Measurements from ENCODE around the gene RBM4B. TPM values are rescaled to one million over a fixed set of nuclear protein-coding genes. Genes with fewer than 3 reads are reported as not detected.

RBM4B gene
- total and polyA plus RNA-seq, 2 experiments from 2014 or later: 28.0 to 31.0 TPM

DNA sequence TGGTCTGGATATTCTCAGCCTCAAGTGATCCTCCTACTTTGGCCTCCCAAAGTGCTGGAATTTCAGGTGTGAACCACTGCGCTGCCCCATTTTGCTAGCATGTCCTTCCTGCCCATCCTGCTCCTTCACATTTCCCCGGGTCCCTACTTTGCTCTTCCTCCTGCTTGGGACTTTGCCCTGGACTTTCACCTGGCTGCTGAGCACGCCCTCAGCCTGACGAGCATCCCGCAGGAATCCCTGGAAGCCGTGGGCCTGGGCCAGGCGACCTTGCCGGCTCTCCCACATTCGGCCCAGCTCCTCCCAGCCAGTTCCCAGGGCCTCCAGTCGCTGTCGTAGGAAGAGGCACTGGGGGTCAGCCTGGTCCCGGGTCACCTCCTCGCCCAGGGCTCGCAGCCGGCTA is 22.6 kb upstream of the RBM4B start:
- Mint-ChIP-seq H3K27ac (no peak overlapping the region), H3K36me3 (ENCODE audit: low read depth) (peaks cover 57% of the 10 kb centered on the region), H3K27me3 (ENCODE audit: insufficient read depth, low read depth, poor library complexity) (peaks cover 2% of the 10 kb centered on the region), H3K9me3 (no peaks in the 10 kb centered on the region; the same call in 2 of the 3 replicates), H3K4me3 (no peak overlapping the region), H3K4me1 (no peaks in the 10 kb centered on the region; the same call in 2 of the 3 replicates)
- Histone ChIP-seq H3K27ac (ENCODE audit: low read depth) (no peak overlapping the region), H2AFZ (no peak overlapping the region), H3F3A (replicated peaks; ENCODE audit: low read depth) (no peaks in the 10 kb centered on the region), H3K4me2 (no peak overlapping the region), H3K79me2 (replicated peaks; ENCODE audit: insufficient read depth) (no peaks in the 10 kb centered on the region), H3K4me1 (ENCODE audit: insufficient read depth) (no peaks in the 10 kb centered on the region), H3K4me3 (no peak overlapping the region), H3K27me3 (ENCODE audit: insufficient read depth) (no peaks in the 10 kb centered on the region), H3K36me3 (ENCODE audit: insufficient read depth) (no peaks in the 10 kb centered on the region), H4K20me1 (replicated peaks; ENCODE audit: insufficient read depth) (no peaks in the 10 kb centered on the region; the same call in 1 of the 2 replicates), H3K9me2 (ENCODE audit: insufficient read depth) (no peaks in the 10 kb centered on the region)
- TF ChIP-seq POLR2AphosphoS5 (IDR thresholded peaks at IDR 0.05; ENCODE audit: low read depth): no peak
- TF ChIP-seq EZH2phosphoT487 (IDR thresholded peaks at IDR 0.05; ENCODE audit: unreplicated experiment): no peak
- ATAC-seq (no peak), DNase-seq (ENCODE audit: low spot score) (no peak)

DNA sequence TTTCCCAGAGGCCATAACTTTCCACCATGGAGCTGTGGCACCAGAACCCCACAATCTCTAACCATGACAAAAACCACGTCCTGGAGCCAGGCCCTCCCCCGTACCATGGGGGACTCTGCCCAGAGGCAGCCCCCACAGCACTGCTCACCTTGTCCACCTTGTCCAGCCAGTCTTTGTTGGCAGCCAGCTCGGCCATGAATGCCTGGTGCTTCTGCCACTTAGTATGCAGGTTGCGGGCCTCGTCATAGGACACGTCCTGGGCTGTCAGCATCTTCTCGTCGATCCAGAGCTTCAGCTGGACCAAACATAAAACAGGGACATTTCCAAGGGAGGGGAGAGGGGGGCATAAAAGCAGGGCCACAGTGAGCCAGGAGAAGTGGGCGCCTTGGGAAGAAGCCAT is 20.8 kb upstream of the RBM4B start:
- Histone ChIP-seq H3K4me2 (no peak overlapping the region), H2AFZ (no peak overlapping the region), H3K27ac (ENCODE audit: low read depth) (no peak overlapping the region), H3K79me2 (replicated peaks; ENCODE audit: insufficient read depth) (no peaks in the 10 kb centered on the region), H4K20me1 (replicated peaks; ENCODE audit: insufficient read depth) (no peaks in the 10 kb centered on the region; the same call in 1 of the 2 replicates), H3F3A (replicated peaks; ENCODE audit: low read depth) (no peaks in the 10 kb centered on the region), H3K9me2 (ENCODE audit: insufficient read depth) (no peaks in the 10 kb centered on the region), H3K27me3 (ENCODE audit: insufficient read depth) (no peaks in the 10 kb centered on the region), H3K36me3 (ENCODE audit: insufficient read depth) (no peaks in the 10 kb centered on the region), H3K4me3 (no peak overlapping the region), H3K4me1 (ENCODE audit: insufficient read depth) (no peaks in the 10 kb centered on the region)
- DNase-seq (ENCODE audit: low spot score) (no peak), ATAC-seq (no peak)
- Mint-ChIP-seq H3K36me3 (ENCODE audit: low read depth) (peaks cover 63% of the 10 kb centered on the region), H3K9me3 (no peaks in the 10 kb centered on the region; the same call in 2 of the 3 replicates), H3K4me3 (no peak overlapping the region), H3K27ac (no peak overlapping the region), H3K27me3 (ENCODE audit: insufficient read depth, low read depth, poor library complexity) (peaks cover 8% of the 10 kb centered on the region), H3K4me1 (no peaks in the 10 kb centered on the region; the same call in 1 of the 3 replicates)
- TF ChIP-seq, protein P1, sequence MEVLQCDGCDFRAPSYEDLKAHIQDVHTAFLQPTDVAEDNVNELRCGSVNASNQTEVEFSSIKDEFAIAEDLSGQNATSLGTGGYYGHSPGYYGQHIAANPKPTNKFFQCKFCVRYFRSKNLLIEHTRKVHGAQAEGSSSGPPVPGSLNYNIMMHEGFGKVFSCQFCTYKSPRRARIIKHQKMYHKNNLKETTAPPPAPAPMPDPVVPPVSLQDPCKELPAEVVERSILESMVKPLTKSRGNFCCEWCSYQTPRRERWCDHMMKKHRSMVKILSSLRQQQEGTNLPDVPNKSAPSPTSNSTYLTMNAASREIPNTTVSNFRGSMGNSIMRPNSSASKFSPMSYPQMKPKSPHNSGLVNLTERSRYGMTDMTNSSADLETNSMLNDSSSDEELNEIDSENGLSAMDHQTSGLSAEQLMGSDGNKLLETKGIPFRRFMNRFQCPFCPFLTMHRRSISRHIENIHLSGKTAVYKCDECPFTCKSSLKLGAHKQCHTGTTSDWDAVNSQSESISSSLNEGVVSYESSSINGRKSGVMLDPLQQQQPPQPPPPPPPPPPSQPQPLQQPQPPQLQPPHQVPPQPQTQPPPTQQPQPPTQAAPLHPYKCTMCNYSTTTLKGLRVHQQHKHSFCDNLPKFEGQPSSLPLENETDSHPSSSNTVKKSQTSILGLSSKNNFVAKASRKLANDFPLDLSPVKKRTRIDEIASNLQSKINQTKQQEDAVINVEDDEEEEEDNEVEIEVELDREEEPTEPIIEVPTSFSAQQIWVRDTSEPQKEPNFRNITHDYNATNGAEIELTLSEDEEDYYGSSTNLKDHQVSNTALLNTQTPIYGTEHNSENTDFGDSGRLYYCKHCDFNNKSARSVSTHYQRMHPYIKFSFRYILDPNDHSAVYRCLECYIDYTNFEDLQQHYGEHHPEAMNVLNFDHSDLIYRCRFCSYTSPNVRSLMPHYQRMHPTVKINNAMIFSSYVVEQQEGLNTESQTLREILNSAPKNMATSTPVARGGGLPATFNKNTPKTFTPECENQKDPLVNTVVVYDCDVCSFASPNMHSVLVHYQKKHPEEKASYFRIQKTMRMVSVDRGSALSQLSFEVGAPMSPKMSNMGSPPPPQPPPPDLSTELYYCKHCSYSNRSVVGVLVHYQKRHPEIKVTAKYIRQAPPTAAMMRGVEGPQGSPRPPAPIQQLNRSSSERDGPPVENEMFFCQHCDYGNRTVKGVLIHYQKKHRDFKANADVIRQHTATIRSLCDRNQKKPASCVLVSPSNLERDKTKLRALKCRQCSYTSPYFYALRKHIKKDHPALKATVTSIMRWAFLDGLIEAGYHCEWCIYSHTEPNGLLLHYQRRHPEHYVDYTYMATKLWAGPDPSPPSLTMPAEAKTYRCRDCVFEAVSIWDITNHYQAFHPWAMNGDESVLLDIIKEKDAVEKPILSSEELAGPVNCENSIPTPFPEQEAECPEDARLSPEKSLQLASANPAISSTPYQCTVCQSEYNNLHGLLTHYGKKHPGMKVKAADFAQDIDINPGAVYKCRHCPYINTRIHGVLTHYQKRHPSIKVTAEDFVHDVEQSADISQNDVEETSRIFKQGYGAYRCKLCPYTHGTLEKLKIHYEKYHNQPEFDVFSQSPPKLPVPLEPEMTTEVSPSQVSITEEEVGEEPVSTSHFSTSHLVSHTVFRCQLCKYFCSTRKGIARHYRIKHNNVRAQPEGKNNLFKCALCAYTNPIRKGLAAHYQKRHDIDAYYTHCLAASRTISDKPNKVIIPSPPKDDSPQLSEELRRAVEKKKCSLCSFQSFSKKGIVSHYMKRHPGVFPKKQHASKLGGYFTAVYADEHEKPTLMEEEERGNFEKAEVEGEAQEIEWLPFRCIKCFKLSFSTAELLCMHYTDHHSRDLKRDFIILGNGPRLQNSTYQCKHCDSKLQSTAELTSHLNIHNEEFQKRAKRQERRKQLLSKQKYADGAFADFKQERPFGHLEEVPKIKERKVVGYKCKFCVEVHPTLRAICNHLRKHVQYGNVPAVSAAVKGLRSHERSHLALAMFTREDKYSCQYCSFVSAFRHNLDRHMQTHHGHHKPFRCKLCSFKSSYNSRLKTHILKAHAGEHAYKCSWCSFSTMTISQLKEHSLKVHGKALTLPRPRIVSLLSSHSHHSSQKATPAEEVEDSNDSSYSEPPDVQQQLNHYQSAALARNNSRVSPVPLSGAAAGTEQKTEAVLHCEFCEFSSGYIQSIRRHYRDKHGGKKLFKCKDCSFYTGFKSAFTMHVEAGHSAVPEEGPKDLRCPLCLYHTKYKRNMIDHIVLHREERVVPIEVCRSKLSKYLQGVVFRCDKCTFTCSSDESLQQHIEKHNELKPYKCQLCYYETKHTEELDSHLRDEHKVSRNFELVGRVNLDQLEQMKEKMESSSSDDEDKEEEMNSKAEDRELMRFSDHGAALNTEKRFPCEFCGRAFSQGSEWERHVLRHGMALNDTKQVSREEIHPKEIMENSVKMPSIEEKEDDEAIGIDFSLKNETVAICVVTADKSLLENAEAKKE (CRISPR knock-in tag; IDR thresholded peaks at IDR 0.05): no peak
- TF ChIP-seq ZNF331 (CRISPR knock-in tag; IDR thresholded peaks at IDR 0.05; ENCODE audit: low read depth): no peak
- TF ChIP-seq, protein P2, sequence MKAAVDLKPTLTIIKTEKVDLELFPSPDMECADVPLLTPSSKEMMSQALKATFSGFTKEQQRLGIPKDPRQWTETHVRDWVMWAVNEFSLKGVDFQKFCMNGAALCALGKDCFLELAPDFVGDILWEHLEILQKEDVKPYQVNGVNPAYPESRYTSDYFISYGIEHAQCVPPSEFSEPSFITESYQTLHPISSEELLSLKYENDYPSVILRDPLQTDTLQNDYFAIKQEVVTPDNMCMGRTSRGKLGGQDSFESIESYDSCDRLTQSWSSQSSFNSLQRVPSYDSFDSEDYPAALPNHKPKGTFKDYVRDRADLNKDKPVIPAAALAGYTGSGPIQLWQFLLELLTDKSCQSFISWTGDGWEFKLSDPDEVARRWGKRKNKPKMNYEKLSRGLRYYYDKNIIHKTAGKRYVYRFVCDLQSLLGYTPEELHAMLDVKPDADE (IDR thresholded peaks at IDR 0.05): no peak
- TF ChIP-seq ZNF114 (CRISPR knock-in tag; IDR thresholded peaks at IDR 0.05): no peak
- TF ChIP-seq, protein P3, sequence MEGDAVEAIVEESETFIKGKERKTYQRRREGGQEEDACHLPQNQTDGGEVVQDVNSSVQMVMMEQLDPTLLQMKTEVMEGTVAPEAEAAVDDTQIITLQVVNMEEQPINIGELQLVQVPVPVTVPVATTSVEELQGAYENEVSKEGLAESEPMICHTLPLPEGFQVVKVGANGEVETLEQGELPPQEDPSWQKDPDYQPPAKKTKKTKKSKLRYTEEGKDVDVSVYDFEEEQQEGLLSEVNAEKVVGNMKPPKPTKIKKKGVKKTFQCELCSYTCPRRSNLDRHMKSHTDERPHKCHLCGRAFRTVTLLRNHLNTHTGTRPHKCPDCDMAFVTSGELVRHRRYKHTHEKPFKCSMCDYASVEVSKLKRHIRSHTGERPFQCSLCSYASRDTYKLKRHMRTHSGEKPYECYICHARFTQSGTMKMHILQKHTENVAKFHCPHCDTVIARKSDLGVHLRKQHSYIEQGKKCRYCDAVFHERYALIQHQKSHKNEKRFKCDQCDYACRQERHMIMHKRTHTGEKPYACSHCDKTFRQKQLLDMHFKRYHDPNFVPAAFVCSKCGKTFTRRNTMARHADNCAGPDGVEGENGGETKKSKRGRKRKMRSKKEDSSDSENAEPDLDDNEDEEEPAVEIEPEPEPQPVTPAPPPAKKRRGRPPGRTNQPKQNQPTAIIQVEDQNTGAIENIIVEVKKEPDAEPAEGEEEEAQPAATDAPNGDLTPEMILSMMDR (conservative IDR thresholded peaks at IDR 0.05; ENCODE audit: low read depth in 2 of 2): no peak
- no peak for TF ChIP-seq EZH2phosphoT487 (IDR thresholded peaks at IDR 0.05; ENCODE audit: unreplicated experiment)
- TF ChIP-seq, protein P4, sequence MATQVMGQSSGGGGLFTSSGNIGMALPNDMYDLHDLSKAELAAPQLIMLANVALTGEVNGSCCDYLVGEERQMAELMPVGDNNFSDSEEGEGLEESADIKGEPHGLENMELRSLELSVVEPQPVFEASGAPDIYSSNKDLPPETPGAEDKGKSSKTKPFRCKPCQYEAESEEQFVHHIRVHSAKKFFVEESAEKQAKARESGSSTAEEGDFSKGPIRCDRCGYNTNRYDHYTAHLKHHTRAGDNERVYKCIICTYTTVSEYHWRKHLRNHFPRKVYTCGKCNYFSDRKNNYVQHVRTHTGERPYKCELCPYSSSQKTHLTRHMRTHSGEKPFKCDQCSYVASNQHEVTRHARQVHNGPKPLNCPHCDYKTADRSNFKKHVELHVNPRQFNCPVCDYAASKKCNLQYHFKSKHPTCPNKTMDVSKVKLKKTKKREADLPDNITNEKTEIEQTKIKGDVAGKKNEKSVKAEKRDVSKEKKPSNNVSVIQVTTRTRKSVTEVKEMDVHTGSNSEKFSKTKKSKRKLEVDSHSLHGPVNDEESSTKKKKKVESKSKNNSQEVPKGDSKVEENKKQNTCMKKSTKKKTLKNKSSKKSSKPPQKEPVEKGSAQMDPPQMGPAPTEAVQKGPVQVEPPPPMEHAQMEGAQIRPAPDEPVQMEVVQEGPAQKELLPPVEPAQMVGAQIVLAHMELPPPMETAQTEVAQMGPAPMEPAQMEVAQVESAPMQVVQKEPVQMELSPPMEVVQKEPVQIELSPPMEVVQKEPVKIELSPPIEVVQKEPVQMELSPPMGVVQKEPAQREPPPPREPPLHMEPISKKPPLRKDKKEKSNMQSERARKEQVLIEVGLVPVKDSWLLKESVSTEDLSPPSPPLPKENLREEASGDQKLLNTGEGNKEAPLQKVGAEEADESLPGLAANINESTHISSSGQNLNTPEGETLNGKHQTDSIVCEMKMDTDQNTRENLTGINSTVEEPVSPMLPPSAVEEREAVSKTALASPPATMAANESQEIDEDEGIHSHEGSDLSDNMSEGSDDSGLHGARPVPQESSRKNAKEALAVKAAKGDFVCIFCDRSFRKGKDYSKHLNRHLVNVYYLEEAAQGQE (IDR thresholded peaks at IDR 0.05; ENCODE audit: unreplicated experiment): no peak
- TF ChIP-seq STAT1 (IDR thresholded peaks at IDR 0.05; ENCODE audit: unreplicated experiment): no peak
- TF ChIP-seq POLR2AphosphoS5 (IDR thresholded peaks at IDR 0.05; ENCODE audit: low read depth): no peak
